Putamen (tissue), 1 donor: ENCODE data around the gene MED16.
"Not testable (repeated sequence)": the region's sequence is repeated elsewhere in the genome, so short reads cannot be mapped to it uniquely, and the experiment has no call there.

Experiments used
- DNase-seq: peaks from one replicate; pipeline ENCODE4 v3.0.0-alpha.2; 2016; ENCODE audit warnings: low spot score

MED16 gene

DNA sequence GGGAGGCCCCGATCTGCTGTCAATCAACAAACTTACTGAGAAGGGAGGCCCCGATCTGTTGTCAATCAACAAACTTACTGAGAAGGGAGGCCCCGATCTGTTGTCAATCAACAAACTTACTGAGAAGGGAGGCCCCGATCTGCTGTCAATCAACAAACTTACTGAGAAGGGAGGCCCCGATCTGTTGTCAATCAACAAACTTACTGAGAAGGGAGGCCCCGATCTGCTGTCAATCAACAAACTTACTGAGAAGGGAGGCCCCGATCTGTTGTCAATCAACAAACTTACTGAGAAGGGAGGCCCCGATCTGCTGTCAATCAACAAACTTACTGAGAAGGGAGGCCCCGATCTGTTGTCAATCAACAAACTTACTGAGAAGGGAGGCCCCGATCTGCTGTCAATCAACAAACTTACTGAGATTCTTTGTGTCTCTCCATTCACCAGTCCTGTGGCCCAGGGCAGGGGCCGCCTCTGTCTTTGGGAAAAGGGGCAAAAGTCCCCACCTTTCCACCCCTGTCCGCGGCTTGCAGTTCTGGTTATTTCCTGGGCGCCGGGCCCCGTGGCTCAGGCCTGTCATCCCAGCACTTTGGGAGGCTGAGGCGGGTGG, 39.3 kb downstream of the MED16 start:
- DNase-seq, result not testable (repeated sequence)

DNA sequence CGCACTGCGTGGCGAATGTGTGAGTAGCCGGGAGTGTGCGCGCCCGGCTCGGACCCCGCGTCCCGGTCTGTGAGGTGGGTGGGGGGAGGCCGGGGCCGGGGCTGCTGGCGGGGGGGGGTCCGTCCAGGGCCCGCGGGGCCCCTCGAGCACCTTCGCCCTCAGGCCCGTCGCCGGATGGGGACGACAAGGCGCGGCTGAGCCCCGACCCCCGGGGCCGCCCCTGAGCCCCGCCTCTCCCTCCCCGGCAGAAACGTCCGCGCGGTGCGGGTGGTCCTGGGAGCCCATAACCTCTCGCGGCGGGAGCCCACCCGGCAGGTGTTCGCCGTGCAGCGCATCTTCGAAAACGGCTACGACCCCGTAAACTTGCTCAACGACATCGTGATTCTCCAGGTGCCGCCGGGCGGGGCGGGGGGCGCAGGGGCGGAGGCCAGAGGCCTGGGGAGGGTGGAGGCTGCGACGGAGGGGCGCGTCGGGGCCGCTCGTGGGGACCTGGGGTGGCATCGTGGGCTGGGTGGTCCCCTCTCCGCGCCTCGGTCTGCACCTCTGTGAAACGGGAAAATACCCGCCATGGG, 39.9 kb downstream of the MED16 start:
- DNase-seq, result no peak

DNA sequence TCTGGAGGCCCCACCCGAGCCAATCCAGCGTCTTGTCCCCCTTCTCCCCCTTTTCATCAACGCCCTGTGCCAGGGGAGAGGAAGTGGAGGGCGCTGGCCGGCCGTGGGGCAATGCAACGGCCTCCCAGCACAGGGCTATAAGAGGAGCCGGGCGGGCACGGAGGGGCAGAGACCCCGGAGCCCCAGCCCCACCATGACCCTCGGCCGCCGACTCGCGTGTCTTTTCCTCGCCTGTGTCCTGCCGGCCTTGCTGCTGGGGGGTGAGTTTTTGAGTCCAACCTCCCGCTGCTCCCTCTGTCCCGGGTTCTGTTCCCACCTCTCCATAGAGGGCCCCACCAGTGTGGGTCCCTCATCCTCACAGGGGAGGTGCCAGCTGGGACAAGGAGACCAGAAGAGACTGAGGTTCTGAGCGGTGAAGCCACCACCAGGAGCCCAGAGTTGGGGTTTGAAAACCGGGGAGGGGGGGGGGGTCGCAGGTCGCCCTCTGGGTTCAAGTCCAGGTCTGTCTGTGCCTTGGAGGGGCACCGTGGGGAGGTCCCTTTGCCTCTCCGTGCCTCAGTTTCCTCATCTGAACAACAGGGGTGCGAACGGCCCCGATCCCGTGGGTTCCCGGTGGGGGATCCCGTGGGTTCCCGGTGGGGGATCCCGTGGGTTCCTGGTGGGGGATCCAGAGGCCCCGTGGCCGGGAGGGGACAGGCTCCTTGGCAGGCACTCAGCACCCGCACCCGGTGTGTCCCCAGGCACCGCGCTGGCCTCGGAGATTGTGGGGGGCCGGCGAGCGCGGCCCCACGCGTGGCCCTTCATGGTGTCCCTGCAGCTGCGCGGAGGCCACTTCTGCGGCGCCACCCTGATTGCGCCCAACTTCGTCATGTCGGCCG, 40.6 kb downstream of the MED16 start, which contains the start of gene ELANE:
TSS of gene ELANE (plus strand) at position 168 of the 878 bp plus-strand sequence. CDS start at position 194, 26 bp downstream.
- no peak for DNase-seq

DNA sequence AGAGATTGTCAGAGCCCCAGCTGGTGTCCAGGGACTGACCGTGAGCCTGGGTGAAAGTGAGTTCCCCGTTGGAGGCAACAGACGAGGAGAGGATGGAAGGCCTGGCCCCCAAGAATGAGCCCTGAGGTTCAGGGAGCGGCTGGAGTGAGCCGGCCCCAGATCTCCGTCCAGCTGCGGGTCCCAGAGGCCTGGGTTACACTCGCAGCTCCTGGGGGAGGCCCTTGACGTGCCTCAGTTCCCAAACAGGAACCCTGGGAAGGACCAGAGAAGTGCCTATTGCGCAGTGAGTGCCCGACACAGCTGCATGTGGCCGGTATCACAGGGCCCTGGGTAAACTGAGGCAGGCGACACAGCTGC, 42.0 kb downstream of the MED16 start:
- DNase-seq, result no peak

DNA sequence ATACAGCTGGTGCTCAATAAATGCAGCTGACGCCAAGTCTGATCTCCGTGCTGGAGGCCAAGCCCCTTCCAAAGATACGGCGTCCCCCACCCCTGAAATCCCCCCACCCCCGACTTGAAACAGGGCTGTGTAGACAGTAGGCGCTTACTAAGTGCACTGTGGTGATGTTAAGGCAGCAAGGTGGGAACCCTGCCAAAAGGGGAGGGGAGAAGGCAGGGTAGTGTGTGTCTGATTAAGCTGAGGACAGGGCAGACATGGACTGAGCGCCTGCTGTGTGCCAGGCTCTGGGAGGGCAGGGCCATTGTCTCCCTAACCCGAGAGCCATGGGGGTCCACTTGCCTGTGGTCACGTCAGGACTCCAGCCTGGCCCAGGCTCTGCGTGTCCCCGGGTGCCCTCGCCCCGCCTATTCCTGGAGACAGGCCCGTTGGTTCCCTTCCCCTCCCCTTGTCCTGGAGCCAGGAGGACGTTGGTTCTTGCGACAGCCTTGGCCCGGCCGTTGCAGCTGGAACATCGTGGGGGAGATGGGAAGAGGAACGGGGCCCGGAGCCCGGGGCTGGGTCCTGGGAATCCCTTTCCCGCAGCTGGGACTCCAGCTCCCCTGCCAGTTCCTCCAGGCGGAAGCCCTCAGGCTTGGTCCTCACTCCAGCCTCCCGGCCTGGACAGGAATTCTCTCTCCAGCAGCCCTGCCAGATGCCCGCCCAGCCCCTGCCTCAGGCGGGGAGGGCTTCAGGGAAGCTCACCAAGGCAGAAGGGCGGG, 42.6 kb downstream of the MED16 start:
- DNase-seq, result no peak

DNA sequence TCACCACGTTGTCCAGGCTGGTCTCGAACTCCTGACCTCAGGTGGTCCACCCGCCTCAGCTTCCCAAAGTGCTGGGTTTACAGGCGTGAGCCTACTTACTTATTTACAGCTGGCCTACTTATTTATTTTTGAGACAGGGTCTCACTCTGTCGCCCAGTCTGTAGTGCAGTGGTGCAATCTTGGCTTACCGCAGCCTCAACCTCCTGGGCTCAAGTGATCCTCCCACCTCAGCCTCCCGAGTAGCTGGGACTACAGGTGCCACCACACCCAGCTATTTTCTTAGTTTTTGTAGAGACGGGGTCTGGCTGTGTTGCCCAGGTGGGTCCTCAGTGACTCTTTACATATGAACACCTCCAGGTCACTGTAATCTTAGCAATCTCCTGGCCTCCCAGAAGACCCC, 43.8 kb downstream of the MED16 start:
- DNase-seq, result not testable (repeated sequence)

DNA sequence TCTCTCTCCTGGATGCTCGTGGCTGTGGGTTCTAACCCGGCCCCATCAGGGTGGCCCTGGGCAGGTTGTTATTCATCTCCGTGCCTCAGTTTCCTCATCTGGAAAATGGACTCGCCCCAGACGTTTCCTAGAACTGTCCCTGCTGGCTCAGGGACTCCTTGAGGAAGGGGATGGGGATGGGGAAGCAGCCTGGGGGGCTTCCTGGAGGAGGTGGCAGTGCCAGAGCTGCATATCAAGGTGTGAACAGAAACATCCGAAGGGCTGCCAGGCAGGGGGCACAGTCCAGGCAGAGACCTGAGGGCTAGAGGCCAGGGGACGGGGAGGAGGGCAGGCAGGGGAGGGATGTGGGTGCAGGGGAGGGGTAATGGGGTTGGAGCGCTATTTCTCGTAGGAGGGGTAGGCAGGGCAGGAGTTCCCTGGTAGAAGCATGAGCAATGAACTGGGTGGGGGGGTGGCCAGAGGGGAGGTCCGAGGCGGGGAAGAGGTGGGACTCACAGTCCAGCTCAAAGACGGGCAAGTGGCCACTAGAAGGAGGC, 44.5 kb downstream of the MED16 start:
- no peak for DNase-seq

DNA sequence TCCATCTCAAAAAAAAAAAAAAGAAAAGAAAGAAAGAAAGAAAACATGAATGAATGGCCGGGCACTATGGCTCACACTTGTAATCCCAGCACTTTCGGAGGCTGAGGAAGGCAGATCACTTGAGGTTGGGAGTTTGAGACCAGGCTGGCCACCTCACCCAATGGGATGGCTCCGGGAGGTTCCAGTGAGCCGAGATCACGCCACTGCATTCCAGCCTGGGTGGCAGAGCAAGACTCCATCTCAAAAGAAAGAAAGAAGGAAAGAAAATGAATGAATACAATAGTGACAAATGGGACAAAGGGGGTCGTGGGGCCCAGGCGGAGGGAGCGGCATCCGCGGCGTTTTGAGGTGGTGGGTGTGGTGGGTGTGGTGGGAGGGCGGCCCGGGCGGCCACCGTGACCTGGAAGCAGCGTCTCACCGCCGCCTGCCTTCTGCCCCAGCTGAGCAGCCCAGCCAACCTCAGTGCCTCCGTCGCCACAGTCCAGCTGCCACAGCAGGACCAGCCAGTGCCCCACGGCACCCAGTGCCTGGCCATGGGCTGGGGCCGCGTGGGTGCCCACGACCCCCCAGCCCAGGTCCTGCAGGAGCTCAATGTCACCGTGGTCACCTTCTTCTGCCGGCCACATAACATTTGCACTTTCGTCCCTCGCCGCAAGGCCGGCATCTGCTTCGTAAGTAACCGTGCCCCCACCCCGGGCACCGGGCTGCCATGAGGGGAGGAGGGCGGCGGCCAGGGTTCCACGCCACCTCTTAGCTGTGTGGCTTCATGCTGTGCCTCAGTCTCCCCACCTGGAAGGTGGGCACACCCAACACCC, 47.1 kb downstream of the MED16 start:
- DNase-seq, result no peak

DNA sequence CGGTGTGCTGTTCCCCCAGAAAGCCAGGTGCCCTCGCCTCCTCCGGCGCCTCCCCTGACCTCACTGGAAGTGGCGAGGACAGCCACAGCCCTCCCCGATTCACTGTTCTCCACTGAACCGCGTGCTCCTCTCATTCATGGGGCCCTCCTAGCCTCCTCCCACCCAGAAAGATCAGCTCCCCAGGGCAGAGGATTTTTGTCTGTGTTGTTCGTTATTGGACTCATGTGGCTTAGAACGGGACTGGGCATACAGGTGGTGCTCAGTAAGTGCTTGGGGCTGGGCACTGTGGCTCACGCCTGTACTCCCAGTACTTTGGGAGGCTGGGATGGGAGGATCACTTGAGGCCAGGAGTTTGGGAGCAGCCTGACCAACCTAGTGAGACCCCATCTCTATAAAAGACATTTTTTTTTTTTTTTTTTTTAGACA, 48.4 kb downstream of the MED16 start:
- no peak for DNase-seq

DNA sequence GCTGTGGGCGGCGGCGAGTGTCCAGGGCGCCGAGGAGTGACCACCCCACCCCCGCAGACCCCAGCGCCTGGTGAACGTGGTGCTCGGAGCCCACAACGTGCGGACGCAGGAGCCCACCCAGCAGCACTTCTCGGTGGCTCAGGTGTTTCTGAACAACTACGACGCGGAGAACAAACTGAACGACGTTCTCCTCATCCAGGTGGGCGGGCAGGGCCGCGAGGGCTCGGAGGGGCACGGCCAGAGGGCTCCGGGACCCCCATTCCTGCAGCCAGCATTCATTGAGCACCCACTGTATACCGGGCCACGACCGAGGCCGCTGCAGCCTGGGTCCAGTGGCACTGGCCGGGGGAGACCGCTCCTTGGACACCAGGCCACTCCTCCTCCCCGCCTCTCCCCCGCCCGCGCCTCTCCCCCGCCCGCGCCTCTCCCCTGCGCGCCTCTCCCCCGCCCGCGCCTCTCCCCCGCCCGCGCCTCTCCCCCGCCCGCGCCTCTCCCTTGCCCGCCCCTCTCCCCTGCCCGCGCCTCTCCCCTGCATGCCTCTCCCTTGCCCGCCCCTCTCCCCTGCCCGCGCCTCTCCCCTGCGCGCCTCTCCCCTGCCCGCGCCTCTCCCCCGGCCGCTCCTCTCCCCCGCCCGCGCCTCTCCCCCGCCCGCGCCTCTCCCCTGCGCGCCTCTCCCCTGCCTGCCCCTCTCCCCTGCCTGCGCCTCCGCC, 49.0 kb downstream of the MED16 start:
- no peak for DNase-seq

DNA sequence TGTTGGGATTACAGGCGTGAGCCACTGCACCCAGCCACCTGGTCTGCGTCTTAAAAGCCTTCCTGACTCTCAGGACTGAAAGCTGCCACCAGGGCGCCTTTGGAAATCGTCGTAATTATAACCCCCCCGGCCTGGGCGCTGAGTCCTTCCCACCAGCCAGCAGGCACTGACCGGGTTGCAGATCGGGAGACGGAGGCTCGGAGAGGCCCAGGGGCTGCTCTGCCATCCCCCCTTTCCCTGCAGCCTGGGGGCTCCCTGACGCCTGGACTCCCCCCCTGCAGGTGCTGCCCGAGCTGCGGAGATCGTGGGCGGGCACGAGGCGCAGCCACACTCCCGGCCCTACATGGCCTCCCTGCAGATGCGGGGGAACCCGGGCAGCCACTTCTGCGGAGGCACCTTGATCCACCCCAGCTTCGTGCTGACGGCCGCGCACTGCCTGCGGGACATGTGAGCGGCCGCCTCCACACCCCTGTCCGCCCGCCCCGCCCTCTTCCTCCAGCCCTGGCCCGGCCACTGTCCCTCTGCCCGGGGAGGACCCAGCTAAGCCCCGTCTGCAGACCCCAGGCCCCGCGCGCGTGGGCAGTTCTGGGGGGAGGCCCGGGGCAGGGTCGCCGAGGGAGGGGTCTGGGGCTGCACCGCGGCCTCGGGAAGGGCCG, 49.7 kb downstream of the MED16 start:
- DNase-seq, result no peak

DNA sequence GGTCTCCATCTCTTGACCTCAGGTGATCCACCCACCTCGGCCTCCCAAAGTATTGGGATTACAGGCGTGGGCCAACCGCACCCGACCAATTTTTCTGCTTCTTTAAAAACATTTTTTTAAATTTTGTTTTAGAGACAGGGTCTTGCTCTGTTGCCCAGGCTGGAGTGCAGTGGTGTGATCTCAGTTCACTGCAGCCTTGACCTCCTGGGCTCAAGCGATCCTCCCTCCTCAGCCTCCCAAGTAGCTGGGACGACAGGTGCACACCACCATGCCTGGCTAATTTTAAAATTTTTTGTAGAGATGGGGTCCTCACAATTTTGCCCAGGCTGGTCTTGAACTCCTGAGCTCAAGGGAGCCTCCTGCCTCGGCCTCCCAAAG, 50.2 kb downstream of the MED16 start:
- DNase-seq, result not testable (repeated sequence)

DNA sequence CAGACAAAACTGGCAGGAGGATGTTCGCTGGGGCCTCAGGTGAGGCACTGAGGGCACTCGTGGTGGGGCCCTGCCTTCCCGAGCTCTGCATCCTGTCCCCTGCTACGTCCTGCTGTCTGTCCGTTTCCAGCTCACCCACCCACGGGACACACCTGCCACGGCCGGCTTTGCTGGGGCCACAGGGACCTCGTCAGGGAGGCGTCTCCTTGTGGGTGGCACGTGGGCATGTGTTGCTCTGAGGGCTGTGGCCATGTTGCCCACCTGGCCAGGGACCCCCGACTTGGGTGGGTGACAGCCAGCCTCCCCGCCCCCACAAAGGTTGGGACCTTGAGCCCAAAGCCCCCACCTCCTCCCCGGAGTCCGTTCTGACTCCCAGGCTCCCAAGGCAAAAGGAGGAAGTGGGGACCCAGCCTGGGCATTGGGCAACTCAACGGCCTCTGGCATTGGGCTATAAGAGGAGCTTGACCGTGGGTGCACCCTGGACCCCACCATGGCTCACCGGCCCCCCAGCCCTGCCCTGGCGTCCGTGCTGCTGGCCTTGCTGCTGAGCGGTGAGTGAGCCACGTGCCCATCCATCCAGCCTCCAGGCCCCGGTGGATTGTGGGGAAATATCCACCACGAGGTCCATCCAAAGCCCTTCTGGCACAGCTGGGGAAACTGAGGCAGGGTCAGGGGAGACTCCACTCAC, 52.3 kb downstream of the MED16 start, which contains the start of gene PRTN3:
TSS of gene PRTN3 (plus strand) at position 481 of the 688 bp plus-strand sequence. CDS start at position 491, 10 bp downstream.
- DNase-seq, result no peak

DNA sequence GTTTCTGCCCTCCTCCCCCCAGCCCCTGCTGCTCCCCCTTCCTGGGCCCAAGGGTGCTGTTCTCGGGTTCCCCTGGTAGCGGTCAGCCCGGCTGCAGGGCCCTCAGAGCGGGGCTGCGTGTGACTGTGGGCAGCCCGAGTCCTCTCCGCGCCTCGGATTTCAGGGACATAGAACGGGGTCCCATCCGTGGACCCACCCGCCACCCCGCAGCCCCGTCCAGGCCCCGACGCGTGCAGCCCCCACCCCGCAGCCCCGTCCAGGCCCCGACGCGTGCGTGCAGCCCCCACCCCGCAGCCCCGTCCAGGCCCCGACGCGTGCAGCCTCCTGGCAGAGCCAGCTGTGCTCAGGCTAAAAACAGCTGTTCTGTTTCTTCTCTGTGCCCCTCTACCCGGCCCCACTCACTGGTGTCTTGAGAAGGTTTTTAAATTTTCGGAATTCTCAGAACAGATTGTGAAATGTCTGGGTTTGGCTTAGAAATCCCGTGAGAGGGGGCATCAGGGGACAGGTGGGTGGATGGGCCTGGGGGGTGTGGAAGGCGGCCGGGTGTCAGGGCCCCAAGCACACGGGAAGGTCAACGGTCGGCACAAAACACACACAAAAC, 57.7 kb downstream of the MED16 start:
- no peak for DNase-seq

DNA sequence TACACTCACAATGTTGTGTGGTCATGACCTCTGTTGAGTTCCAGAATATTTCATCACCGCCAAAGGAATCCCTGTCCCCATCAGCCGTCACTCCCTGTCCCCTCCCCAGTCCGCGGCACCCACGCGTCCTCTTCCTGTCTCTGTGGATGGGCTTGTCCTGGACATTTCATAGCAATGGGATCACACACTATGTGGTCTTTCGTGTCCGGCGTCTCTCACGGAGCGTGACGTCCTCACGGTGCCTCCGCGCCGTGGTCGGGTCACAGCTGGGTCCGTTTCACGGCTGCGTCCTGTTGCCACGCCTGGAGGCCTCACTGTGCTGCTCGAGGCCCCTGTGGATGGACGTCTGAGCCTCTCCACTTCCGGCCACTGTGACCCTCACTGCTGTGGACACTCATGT, 58.8 kb downstream of the MED16 start:
- no peak for DNase-seq

DNA sequence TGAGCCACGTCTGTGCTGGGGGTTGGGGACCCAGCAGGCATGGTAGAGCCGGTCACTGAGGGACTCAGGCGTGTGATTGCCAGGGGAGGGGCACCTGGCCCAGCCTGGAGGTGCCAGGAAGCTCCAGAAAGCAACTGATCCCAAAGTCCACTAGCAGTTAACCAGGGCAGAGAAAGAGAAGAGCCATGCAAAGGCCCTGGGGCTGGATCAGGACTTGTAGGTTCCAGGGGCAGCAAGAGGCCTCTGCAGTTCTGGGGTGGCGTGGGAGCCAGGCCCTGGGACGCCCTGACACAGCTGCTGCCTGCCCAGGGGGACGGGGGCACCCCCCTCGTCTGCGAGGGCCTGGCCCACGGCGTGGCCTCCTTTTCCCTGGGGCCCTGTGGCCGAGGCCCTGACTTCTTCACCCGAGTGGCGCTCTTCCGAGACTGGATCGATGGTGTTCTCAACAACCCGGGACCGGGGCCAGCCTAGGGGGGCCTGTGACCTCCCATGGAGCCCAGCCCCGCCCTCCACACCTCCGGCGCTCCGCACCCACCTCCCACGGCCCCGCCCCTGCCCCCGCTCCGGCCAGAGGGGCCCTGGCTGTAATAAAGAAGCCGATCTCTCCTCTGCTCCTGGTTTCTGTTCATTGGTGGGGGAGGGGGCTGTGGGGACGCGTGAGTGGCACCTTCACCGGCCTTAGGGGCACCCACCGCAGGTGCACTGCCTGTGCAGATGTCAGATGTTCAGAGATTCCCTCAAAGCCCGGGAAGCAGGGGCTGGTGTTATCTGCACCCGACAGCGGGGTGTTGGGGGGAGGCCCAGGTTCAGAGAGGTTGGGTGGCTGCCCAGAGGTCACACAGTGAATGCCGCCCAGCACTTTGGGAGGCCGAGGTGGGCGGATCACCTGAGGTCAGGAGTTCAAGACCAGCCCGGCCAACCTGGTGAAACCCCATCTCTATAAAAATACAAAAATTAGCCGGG, 61.3 kb downstream of the MED16 start:
- DNase-seq, result no peak

DNA sequence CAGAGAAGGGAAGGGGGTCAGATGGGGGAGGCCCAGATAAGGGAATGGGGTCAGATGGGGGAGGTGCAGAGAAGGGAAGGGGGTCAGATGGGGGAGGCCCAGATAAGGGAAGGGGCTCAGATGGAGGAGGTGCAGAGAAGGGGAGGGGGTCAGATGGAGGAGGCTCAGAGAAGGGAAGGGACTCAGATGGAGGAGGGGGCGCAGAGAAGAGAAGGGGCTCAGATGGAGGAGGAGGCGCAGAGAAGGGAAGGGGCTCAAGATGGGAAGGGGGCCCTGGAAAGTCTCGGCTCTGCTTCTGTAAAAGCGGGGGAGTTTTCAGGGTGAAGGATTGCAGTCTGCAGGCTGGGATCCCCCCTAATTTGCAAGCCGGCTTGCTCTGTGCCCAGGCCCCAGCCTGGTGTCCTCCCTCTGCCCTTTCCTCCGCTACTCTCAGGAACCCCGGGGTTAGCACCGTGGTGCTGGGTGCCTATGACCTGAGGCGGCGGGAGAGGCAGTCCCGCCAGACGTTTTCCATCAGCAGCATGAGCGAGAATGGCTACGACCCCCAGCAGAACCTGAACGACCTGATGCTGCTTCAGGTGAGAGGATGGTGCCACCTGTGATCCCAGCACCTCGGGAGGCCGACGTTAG, 63.7 kb downstream of the MED16 start:
- DNase-seq, result no peak
